ENCODE measurements around the gene SLC39A8.

GRCh38 chr4:102219129-102219528 lies 126.2 kb downstream of the SLC39A8 start:
- TF ChIP-seq CTCF (IDR thresholded peaks at IDR 0.05) = no peak
- no peak for TF ChIP-seq EZH2phosphoT487 (IDR thresholded peaks at IDR 0.05)

Data from neural progenitor cell (in vitro differentiated cells).